Left lung (tissue), 10 donors: ENCODE data around the gene MYH10. TPM values are rescaled to one million over a fixed set of nuclear protein-coding genes. Genes with fewer than 3 reads are reported as not detected.

Experiments used
- ATAC-seq: fragments of 200-7000 bp; cut with Tn5 transposase; one replicate; pipeline ENCODE4 v1.9.1; 2020; ENCODE audit warnings: moderate library complexity
- DNase-seq, 4 donors: peaks; one replicate each; pipeline ENCODE4 v3.0.0-alpha.2; 2013 to 2020
- H3K27ac ChIP-seq, 2 donors: fragments of 200-600 bp; sonication (generic) in 1 of 2; one replicate each; pipeline versions ENCODE4 v1.5.0 to v1.8.0; 2020 to 2021
- H3K27me3 ChIP-seq, 2 donors: fragments of 200-600 bp; sonication (generic) in 1 of 2; one replicate each; pipeline versions ENCODE4 v1.5.0 to v1.8.0; 2020 to 2021
- H3K36me3 ChIP-seq, 2 donors: fragments of 200-600 bp; sonication (generic) in 1 of 2; one replicate each; pipeline versions ENCODE4 v1.5.0 to v1.8.0; 2020 to 2021
- H3K4me1 ChIP-seq, 2 donors: fragments of 200-600 bp; one replicate each; pipeline ENCODE4 v1.8.0; 2021
- H3K4me3 ChIP-seq, 2 donors: fragments of 200-600 bp; sonication (generic) in 1 of 2; one replicate each; pipeline versions ENCODE4 v1.5.0 to v1.8.0; 2020 to 2021; ENCODE audit warnings: mild to moderate bottlenecking in 1 of 2
- H3K9me3 ChIP-seq, 2 donors: fragments of 200-600 bp; sonication (generic) in 1 of 2; one replicate each; pipeline versions ENCODE4 v1.5.0 to v1.8.0; 2020 to 2021
- intact Hi-C, 2 donors: fragments of 100-400 bp; cut with DNase I; formaldehyde crosslinking; loops; one replicate each; pipeline versions ENCODE4 v1.11.2 to v1.14.2; 2022
- polyA plus RNA-seq, 6 donors: library from polyadenylated mRNA; unstranded; fragments of 120-200 nt; gene quantifications; one replicate each; pipeline ENCODE4 v1.2.1, GENCODE V29; 2013; ENCODE audit not compliant: insufficient read length in 6 of 6
- total RNA-seq, 2 donors: library from RNA; stranded (reverse); fragmentation: NEBNext Ultra II Directional; extraction: Animal tissue kit (Norgen Biotek cat#: 25700); gene quantifications; one replicate each; pipeline ENCODE4 v1.2.1, GENCODE V29; 2021
- TF ChIP-seq, protein P1 (sequence below), 2 donors: fragments of 200-600 bp; sonication (generic) in 1 of 2; IDR thresholded peaks; one replicate each; pipeline versions ENCODE4 v1.5.0 to v1.8.0; 2021; ENCODE audit warnings: antibody characterized with exemption in 2 of 2
- donor health status: DM: no; HTN: yes; CAD: no.
- donor health status: DM: no; HTN: no; CAD: no.

MYH10 gene
- total and polyA plus RNA-seq, 8 donors: 70.9 to 196 (median 151) TPM

DNA sequence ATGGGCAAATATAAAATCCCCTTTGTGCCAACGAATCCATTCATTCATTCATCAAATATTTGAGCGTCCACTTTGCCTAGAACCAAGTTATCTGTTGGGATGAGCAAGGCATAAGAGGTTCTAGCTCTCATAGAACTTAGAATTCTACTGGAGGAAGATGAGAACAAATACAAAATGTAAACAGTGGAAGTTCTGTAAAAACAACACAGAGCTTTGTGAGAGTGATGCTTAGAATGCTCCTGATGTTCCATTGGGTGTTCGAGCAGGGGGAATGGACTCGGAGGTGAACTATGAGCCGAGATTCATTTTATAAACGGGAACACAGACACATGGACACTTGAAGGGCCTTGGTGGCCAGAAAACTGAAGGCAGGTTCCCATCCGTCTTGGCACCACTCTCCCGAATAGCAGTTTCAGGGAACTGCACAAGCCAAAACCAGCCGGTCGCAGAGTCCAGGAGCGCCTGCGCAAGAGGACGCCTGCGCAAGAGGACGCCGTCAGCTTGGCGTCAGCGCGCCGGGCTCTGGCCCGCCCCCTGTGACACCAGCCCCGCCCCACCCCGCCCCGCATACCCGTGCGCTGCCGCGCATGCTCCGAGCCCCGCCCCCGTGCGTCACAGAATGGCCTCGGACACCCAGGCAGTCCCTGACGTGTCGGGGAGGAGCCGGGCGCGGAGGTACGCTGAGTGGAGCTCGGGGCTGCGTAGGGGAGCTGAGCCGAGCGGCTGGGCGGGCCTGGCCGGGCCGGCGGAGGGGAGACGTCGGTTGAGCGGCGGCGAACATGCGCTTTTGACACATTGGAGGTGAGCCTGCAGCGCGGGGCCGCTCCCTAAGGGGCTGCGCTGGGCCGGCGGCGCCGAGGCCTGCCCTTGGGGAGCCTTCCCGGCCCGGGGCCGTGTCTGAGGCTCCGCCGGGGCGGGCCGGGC lies 195.0 kb downstream of the MYH10 start, which contains the start of gene NDEL1:
NDEL1 (plus strand) TSS at position 640 of the 924 bp plus-strand sequence. CDS start 8,388 bp downstream, outside the sequence.
- intact Hi-C loops: no loop called here
- H3K9me3 ChIP-seq: no peaks in the 10 kb centered on the region

DNA sequence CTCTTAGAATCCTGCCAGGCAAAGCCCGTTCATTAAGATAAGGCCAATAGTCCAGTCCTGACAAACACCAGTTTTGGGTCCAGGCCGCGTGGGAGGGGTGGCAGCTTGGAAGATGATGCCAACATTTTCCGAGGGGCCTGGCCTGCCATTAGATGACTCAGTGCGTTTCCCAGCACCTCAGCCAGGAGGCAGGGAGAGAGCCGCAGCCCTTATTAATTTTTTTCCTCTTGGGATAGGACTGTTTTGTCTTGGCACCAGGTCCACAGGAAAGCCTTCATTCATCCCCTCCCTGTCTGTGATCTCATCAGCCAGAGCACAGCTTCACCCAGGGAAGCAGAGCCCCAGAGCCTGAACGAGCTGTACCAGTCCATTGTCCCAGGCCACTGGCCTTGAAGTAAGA lies 199.6 kb downstream of the MYH10 start:
- no peak overlapping the region for H3K4me3 ChIP-seq
- TF ChIP-seq, protein P1, sequence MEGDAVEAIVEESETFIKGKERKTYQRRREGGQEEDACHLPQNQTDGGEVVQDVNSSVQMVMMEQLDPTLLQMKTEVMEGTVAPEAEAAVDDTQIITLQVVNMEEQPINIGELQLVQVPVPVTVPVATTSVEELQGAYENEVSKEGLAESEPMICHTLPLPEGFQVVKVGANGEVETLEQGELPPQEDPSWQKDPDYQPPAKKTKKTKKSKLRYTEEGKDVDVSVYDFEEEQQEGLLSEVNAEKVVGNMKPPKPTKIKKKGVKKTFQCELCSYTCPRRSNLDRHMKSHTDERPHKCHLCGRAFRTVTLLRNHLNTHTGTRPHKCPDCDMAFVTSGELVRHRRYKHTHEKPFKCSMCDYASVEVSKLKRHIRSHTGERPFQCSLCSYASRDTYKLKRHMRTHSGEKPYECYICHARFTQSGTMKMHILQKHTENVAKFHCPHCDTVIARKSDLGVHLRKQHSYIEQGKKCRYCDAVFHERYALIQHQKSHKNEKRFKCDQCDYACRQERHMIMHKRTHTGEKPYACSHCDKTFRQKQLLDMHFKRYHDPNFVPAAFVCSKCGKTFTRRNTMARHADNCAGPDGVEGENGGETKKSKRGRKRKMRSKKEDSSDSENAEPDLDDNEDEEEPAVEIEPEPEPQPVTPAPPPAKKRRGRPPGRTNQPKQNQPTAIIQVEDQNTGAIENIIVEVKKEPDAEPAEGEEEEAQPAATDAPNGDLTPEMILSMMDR (IDR thresholded peaks at IDR 0.05): no peak
- H3K36me3 ChIP-seq: no peaks in the 10 kb centered on the region
- H3K27ac ChIP-seq: peak overlapping the region; percentile 13 to 55
- H3K9me3 ChIP-seq: no peaks in the 10 kb centered on the region
- no peaks in the 10 kb centered on the region for H3K27me3 ChIP-seq
- intact Hi-C loops: no loop called here
- no peaks in the 10 kb centered on the region for H3K4me1 ChIP-seq
- DNase-seq (no peak), ATAC-seq (no peak)

More for the DNA sequence above, 195.0 kb downstream of the MYH10 start, which contains the start of gene NDEL1:
- DNase-seq (peak; percentile 97 to 100 (median 100)), ATAC-seq (peak; percentile 96)
- H3K27ac ChIP-seq: peak within 1 kb of the TSS; percentile 98 to 100
- peak within 1 kb of the TSS; percentile 75 to 96 for H3K4me3 ChIP-seq
- TF ChIP-seq, protein P1 (IDR thresholded peaks at IDR 0.05): no peak
- H3K4me1 ChIP-seq: peaks cover 5 to 28% of the 10 kb centered on the region in 2 donors
- H3K36me3 ChIP-seq: peaks cover 0 to 23% of the 10 kb centered on the region in 2 donors
- H3K27me3 ChIP-seq: no peaks in the 10 kb centered on the region

DNA sequence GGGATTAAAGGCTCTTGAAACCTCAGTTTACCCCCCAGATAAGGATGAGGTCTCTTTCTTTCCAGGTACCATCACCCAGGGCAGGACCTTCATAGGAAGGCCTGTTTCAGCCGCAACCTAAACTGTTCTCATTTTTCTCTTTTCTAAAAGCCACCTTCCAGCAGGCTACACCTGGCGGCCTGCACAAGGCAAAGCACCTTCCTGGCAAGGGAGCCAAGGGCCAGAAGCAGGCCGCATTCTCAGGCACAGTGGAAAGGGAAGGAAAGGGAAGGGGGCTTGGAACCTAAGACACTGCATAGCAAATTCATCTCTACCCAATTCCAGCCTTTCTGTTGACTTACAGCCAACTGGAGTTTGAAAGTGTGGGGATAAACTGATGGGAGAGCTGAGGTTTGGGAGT lies 203.7 kb downstream of the MYH10 start:
- Histone ChIP-seq H3K4me3 (no peak overlapping the region), H3K36me3 (no peaks in the 10 kb centered on the region), H3K27me3 (no peaks in the 10 kb centered on the region), H3K9me3 (no peaks in the 10 kb centered on the region), H3K4me1 (peaks cover 0 to under 1% of the 10 kb centered on the region in 2 donors), H3K27ac (no peak overlapping the region)
- no peak for DNase-seq
- intact Hi-C loops: no loop called here
- ATAC-seq: no peak
- TF ChIP-seq, protein P1 (IDR thresholded peaks at IDR 0.05): no peak

DNA sequence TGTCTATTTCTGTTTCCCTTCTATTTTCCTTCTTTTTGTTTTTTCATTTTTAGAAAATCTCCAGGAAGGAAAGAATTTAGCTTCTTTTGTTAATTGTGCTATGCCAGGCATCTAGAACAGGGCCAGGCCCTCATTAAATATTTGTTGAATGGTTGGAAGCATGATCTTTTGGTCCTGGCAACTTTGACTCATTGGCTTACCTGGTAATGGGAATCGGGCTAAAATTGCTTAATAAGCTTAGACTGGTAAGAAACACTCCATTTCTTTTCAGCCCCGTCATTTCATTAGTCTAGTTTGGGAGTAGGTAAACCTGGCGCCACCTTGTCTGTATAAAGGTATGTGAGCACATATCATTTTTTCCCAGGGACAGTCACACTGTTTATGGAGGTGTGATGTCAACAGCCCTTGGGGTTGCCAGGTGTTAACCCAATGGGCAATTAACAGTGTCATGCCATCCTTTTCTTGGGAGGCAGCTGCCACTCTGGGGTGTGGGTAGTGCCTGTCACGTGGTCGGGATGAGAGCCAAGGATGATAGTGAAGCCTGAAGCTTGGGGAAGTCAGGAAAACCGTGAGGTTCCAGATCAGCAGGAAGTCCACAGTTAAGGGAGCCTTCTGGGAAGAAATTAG lies 204.3 kb downstream of the MYH10 start:
- H3K4me1 ChIP-seq: peaks cover 0 to 6% of the 10 kb centered on the region in 2 donors
- no peak for ATAC-seq
- no peak overlapping the region for H3K27ac ChIP-seq
- H3K9me3 ChIP-seq: no peaks in the 10 kb centered on the region
- no peak overlapping the region for H3K4me3 ChIP-seq
- H3K27me3 ChIP-seq: no peaks in the 10 kb centered on the region
- no peaks in the 10 kb centered on the region for H3K36me3 ChIP-seq
- no peak for DNase-seq
- intact Hi-C loops: no loop called here
- TF ChIP-seq, protein P1 (IDR thresholded peaks at IDR 0.05): no peak

Other genes with a start within 250 kb of the MYH10 start
- gene RPL26, start 247.5 kb downstream of the MYH10 start, total RNA-seq: 1,000 to 10,000 TPM; 1,094 to 1,210 TPM
- gene RPL26, start 247.5 kb downstream of the MYH10 start, polyA plus RNA-seq: 1,000 to 10,000 TPM; 2,596 to 3,628 (median 3,265) TPM
- not detected for gene RNF222, start 232.9 kb downstream of the MYH10 start, total RNA-seq
- under 1 TPM in 5 of 6 donors, not detected in 1; 0.08 to 0.15 (median 0.13) TPM for gene RNF222, start 232.9 kb downstream of the MYH10 start, polyA plus RNA-seq
- gene NDEL1, start 194.8 kb downstream of the MYH10 start, total RNA-seq: 10 to 100 TPM; 57.7 to 66.0 TPM
- 10 to 100 TPM; 60.8 to 84.1 (median 71.5) TPM for gene NDEL1, start 194.8 kb downstream of the MYH10 start, polyA plus RNA-seq
- gene CCDC42, start 114.1 kb upstream of the MYH10 start, total RNA-seq: not detected
- gene CCDC42, start 114.1 kb upstream of the MYH10 start, polyA plus RNA-seq: under 1 TPM; 0.30 to 0.67 (median 0.45) TPM
- gene SPDYE4, start 127.8 kb upstream of the MYH10 start, total RNA-seq: not detected
- gene SPDYE4, start 127.8 kb upstream of the MYH10 start, polyA plus RNA-seq: under 1 TPM in 3 of 6 donors, not detected in 3; 0.47 to 0.67 (median 0.56) TPM
- gene MFSD6L, start 168.6 kb upstream of the MYH10 start, total RNA-seq: 1 to 10 TPM; 1.4 to 1.6 TPM
- gene MFSD6L, start 168.6 kb upstream of the MYH10 start, polyA plus RNA-seq: under 1 TPM; 0.30 to 0.78 (median 0.55) TPM
- 1 to 10 TPM; 1.8 to 2.4 TPM for gene PIK3R6, start 236.9 kb upstream of the MYH10 start, total RNA-seq
- gene PIK3R6, start 236.9 kb upstream of the MYH10 start, polyA plus RNA-seq: 1 to 10 TPM; 1.6 to 4.3 (median 1.9) TPM